ENCODE data around the gene TCERG1.

- TF ChIP-seq EZH2 (IDR thresholded peaks at IDR 0.05; ENCODE audit: insufficient read depth, poor library complexity, severe bottlenecking): no peak
- no peak for TF ChIP-seq EZH2phosphoT487 (IDR thresholded peaks at IDR 0.05; ENCODE audit: insufficient read depth, low read depth)
Observed at GRCh38 chr5:146440353-146440752, 6.8 kb upstream of the TCERG1 start.
